Stimulated activated CD8-positive, alpha-beta memory T cell treated with anti-CD3 and anti-CD28 coated beads, Interleukin-2, amount 100 ng/mL, for 48 hours (primary cell): ENCODE measurements around the gene CDH13.

Experiments used
- DNase-seq, 2 donors: peaks; one replicate each; pipeline ENCODE4 v3.0.0-alpha.2; 2020; ENCODE audit warnings: low read depth in 2 of 2

Gene CDH13

DNA sequence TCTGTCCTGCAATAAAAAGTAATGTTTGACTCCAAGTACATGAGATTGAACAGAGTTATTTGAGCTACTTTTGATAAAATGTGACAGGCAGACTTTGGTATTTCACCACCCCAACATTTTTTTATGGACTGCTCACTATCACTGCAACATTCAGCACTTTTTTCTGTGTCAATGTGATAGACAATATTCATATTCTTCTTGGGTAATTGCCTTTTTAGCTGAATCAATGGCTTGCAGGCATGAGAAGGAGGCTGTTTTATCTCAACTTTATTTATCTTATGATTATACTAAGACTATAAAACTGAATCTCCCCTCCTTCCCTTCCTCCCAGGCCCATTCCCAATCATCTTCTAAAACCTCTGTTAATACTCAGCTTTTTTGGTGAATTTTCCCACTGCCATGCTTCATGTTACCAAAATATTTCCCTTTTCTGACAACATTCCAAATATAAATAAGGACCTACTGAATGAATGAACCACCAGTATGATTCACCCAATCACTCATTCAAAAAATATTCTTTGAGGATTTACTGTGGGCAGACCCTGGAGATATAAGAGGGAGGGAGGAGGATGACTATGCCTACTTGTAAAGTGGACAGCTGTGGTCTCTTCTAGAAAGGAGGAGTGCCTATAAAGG is 67.6 kb downstream of the CDH13 start:
- DNase-seq, result no peak

DNA sequence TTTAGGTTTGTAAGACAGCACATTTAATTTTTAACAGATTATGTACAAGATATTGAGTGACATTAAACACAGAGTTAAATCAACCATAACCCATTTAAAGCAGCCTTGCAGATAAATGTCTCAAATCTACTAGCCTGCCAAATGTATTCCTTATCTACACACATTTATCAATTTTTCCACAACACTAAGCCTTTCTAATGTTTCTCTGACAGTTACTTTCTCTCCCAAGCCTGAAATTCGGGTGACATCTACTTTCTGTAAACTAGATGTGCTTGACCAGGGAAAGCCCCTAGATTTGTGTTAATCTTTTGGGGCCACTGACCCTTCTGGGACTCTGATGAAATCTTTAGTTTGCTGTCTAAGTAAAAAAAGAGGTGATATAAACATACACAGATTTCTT is 69.0 kb downstream of the CDH13 start:
- no peak for DNase-seq

- no peak for DNase-seq
Measured at GRCh38 chr16:82699260-82699659, 72.5 kb downstream of the CDH13 start.

- DNase-seq, result no peak
Measured at GRCh38 chr16:82699711-82700495, 73.1 kb downstream of the CDH13 start.

DNA sequence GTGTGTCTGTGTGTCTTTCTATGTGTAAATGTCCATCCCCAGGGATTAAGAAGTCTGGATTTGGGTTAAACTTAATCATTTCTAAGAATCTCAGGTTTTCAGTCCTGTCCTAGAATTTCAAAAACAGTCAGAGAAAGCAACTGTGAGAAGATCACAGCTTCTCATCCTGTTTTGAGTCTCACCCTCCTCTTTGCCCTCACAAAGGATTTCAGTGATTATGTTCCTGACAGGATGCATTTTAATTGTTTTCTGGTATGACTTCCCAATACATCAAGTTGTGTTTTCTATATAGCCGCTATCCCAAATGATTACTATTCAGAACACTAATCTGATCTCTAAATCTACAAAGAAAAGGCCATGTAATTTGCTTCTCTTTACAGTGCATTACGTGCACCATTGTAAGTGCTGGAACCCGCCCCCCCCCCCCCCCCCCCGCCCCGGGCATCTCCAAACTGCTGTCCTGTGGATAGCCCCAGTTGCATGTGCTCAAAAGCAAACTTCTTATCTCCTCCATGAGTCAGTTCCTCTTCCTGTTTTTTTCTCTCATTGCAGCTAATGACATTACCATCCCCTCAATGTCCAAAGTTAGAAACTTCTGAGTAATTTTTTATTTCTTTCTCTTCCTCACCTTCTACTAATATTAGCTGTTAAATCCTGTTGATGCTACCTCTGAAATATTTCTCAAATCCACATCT is 73.9 kb downstream of the CDH13 start:
- no peak for DNase-seq

DNA sequence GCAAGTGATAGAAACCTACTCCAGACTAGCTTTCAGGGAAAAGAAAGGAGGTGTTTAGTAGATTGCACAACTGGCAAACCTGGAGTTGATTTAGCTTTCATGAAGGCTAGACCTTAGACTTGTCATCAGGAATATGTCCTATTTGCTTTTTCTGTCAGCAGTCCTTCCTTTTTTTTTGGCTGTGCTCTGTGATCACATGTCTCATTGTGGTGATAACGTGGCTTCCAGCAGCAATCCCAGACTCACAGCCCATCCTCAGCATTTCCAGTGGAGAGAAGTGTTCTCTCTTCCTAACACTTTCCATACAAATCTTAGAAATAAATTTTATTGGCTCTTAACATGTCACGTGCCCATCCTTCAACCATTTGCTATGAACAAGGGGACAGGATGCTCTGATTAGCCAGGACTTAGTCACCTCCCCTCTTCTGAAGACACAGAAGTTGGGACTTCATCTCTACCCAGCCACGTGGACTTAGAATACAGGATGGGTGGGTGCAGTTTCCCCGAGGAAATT is 74.7 kb downstream of the CDH13 start:
- no peak for DNase-seq

DNA sequence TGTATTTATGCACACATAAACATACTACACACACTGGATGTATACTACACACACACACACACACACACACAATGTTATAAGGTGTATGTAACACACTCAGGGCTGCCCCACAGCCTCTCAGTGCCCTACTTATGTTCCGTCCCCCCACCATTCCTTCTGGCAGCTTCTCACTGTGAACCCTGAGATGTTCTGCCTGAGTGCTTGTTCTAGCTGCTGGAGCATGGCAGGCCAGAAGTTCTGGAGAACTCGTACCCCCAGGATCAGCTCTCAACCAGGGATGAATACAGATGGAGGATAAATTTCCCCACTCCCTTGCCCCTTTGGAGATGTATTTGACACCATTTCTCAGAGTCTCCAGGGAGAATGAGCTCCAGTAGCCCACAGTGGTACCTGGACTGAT is 76.4 kb downstream of the CDH13 start:
- DNase-seq, result no peak

DNA sequence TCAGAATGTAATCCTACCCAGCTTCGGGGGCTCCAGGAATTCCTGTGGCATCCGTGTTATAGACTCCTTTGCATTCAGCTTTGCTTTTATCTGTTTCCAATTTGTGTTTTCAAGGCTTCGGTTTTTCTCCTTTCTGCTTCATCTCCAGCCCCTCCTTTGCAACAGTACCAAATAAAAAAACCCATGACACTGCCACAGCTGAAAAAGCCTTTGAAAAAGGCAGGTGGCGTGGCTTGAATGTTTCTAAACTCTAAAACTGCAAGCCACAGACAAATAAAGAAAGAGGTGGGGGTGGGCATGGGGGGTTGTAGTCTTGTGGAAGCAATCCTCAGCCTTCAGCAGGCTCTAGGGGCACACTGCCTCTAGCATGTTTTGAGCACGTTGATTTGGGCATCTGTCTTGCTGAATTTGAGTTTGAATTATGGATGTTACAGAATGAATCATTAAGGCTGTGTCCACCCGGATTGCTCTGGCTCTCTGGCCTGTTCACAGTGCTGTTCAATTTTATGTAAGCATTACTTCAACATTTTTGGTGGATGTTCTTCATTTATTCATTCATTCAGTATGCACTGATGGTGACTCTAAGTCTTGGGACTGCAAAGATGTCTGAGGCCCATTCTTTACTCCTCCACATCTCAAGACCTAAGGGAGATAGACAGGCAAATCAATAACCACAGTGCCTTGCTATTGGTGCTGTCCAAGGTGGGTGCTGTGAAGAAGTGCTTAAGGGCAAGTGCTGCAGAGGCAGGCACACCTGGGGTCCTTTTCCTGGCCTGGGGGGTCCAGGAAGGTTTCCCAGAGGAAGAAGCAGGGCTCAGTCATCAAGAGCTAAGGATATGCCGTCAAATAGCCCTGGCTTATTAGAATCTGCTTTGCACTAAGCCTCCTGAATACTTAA is 77.4 kb downstream of the CDH13 start:
- no peak for DNase-seq

DNA sequence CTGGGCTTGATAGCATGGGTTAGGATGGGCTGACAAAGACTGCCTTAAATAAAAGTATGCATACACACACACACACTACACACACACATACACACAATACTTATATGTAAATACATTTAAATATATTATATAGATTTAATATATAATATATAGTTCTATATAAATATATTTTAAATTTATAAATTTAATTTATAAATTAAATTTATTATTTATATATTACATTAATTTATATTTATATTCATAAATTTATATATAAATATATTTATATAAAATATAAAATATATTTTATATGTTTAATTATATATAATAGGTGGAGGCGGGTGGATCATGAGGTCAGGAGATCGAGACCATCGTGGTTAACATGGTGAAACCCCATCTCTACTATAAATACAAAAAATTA is 83.2 kb downstream of the CDH13 start:
- DNase-seq, result no peak

- no peak for DNase-seq
Measured at GRCh38 chr16:82713778-82714177, 87.0 kb downstream of the CDH13 start.

DNA sequence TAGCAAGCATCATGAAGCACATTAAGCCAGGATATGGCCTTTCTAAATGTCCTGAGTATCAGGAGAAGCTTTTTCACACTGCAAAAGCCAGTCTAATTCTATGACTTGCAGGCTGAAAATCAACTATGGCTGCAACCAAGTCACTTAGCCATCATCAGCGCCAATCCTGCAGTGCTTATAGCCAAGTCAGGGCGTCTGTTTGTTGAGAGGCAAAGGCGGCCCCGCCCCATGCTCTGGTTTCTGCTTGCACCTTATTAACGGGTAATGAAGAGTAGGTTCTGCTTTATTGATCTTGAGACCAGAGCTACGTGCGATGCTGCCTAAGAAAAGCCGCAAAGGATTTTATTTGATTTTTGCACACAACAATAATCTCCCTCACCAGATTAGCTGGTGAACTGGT is 88.4 kb downstream of the CDH13 start:
- DNase-seq, result no peak

DNA sequence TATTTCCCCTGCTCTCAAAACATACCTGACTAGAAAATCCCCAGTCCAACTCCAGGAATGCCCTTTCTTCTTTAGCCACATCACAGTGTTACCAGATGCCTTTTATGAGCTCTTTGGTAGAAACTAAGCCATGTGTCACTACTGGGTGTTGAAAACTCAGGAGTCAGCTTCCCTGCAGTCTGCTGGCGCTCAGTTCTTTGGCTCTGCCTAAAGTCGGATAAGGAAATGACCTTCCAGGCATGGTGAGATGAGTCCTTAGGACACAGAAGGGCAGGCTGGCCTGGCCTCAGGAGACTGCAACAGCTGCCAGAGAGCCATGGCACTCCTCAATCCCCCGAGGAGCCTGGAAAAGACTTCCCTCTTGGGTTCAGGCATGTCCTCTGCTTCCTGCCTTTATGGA is 89.1 kb downstream of the CDH13 start:
- DNase-seq, result no peak

- DNase-seq, result no peak
Measured at GRCh38 chr16:82716361-82716855, 89.6 kb downstream of the CDH13 start.

- DNase-seq, result no peak
Measured at GRCh38 chr16:82720414-82720813, 93.6 kb downstream of the CDH13 start.

- no peak for DNase-seq
Measured at GRCh38 chr16:82726306-82726705, 99.5 kb downstream of the CDH13 start.

- no peak for DNase-seq
Measured at GRCh38 chr16:82728901-82729300, 102.1 kb downstream of the CDH13 start.

DNA sequence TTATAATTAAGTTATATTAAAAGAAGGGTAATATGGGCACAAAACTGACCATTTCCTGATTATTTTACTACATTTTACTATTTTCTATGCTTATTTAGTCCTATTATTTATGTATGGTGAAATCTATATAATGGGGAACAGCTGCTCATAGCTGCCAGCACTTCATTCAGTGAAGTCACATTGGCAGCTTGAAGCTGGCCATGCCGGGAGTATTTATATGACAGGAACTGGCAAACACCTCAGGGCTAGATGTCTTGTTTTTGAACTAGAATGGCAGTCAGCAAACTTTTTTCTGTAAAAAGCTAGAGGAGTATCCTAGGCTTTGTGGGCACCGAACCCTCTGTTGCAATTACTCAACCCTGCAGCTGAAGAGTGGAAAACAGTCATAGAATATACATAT is 104.1 kb downstream of the CDH13 start:
- DNase-seq, result no peak

DNA sequence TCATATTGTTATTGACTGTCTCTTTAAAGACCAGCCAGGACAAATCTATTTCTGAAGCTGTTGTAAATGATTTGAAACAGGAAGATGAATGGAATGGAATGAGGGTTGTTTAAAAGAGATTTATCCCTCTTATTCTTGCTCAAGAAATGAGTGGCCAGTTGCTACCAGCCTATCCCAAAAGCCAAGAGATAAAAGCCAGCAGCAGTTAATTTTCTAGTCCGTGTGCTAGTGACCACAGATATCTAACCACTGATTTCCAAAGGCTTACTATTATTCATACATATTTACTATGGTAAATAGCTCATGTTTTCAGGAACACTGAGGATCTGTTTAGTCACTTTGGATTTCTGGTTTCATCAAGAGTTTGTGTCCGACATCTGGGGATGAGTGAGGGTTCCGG is 105.7 kb downstream of the CDH13 start:
- no peak for DNase-seq

DNA sequence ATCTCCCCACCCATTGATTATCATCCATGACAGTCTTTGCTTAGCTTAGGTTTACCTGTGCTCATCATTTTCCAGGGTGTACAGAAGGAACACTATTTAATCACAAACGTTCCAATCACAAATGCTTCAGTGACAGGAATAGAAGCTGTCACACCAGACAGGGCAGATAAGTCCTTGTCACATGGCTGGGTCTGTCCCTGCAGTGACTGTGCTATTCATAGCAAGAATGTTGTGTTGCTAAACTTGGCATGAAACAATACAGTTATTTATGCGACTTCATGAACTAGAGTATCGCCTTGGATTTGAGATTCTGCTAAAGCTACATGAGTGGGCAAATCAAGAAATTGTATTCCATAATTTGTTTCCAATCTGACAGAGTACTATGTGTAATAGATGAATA is 108.4 kb downstream of the CDH13 start:
- no peak for DNase-seq

DNA sequence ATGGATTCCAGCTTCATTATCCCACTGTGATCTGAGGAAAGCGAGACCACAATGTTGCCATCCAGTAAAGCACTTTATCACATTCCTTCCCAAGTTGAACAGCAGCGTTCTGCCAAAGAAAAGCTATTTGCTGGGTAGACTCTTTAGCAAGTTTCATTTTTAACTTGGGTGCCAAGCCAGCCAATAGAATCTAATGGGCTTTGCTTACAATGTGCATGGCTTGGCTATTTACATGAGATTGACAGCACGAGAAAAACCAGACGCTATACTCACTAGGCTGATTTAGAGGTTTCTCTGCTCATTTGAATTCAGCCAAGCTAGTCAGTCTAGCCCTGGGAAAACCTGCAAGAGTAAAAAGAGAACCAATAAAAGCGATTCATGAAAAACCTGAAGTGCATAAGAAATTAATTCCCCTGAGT is 108.9 kb downstream of the CDH13 start:
- DNase-seq, result no peak

GRCh38 chr16:82736224-82736623 is 109.5 kb downstream of the CDH13 start:
- DNase-seq, result no peak

DNA sequence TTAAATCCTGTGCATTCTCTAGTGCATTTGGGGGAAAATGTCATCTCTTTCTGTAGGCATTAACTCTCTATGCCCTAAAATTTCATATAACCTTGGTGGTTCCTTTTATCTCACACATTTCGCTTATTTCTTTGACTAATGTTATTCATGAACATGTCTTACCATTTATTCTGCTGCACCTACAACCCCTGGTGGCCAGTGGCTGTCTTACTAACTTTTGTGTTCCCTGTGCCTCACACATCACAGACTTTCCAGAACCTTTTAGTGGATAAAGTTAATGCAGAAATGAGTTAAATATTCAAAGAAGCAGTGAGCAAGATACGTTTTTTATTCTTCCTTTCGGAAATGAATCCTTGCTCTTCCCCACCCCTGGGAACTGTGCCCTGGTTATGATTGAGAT is 111.9 kb downstream of the CDH13 start:
- no peak for DNase-seq
